Fibroblast of skin of right biceps (primary cell): ENCODE data around the gene ARL8A.
"Not testable (repeated sequence)": the region's sequence is repeated elsewhere in the genome, so short reads cannot be mapped to it uniquely, and the experiment has no call there.

Experiments
- DNase-seq: peaks from one replicate; pipeline ENCODE4 v3.0.0-alpha.2; 2013

Gene ARL8A

GRCh38 chr1:202144402-202145067 is at the start of gene ARL8A:
Gene ARL8A (minus strand): TSS chr1:202144737. CDS start chr1:202144572, 165 bp downstream.
- peak; percentile 54 for DNase-seq

- no peak for DNase-seq
Measured at GRCh38 chr1:202194328-202194648, 49.8 kb upstream of the ARL8A start.

DNA sequence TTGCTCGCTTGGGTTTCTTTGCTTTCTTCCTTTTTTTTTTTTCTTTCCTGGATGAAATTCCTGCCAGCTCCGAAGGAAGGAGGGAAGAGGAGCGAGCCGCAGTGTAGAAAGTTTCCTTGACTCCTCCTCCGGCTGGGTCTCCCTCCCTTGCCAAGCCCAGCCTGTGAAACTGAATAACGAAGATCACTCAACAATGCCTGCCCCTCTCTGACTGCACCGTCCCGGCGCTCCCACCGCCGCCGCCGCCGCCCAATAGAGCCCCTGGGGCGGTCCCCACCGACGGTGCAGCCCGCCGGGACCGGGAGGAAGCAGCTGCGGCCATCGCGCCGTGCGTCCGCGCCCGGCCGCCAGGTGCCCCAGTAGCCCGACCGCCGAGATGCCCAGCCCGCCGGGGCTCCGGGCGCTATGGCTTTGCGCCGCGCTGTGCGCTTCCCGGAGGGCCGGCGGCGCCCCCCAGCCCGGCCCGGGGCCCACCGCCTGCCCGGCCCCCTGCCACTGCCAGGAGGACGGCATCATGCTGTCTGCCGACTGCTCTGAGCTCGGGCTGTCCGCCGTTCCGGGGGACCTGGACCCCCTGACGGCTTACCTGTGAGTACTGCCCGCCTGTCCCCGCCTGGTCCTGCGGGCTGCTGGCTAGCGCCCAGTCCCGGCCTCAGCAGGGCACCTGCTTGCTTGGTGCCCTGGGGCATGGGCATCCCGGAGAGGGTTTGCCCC is 49.2 kb upstream of the ARL8A start, which contains the start of gene LGR6:
Gene LGR6, plus strand, starts transcription at position 186 of the 714 bp plus-strand sequence. Its CDS starts 191 bp downstream, at position 377.
- no peak for DNase-seq

DNA sequence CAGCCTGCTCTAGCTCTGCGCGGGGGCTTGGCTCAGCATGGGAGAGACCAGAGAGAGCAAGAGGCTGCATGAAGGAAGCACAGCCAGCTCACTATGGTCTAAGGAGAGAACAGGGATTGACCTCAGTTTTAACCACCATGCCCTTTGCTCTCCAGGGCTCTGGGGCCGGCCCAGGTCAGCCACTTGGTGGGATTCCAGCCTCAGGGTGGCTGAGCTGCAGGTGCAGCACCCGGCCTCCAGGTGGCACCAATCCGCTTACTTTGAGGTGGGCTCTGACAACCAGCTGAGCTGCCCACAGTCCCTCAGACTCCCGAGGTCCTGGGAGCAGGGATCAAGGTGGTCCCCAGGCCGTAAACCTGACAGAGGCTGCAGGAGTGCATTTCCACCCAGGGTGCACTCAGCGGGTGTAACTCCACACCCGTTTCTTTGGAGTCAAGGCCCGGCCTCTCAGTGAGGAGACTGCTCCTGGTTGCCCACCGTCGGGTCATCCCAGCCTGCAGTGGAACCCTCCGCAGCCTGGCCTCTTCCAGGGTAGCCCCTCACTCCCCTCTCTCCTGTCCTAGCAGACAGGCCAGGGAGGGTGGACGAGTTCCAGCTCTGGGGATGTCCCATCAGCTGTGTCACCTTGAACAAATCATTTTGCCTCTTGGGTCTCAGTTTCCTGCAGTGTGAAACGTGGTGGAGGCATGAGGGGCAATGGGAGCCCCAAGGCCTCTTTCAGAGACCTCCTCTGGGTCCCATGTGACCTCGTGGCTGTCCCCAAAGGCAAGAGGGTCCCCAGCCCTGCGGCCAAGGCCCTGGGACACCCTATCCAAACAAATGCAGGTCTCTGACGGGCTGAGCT is 48.5 kb upstream of the ARL8A start:
- DNase-seq, result peak; percentile 36

DNA sequence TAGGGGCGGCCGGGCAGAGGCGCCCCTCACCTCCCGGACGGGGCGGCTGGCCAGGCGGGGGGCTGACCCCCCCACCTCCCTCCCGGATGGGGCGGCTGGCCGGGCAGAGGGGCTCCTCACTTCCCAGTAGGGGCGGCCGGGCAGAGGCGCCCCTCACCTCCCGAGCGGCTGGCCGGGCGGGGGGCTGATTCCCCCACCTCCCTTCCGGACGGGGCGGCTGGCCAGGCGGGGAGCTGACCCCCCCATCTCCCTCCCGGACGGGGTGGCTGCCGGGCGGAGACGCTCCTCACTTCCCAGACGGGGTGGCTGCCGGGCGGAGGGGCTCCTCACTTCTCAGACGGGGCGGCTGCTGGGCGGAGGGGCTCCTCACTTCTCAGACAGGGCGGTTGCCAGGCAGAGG is 46.9 kb upstream of the ARL8A start:
- not testable (repeated sequence) for DNase-seq

- DNase-seq, result no peak
Measured at GRCh38 chr1:202189918-202190715, 45.6 kb upstream of the ARL8A start.

DNA sequence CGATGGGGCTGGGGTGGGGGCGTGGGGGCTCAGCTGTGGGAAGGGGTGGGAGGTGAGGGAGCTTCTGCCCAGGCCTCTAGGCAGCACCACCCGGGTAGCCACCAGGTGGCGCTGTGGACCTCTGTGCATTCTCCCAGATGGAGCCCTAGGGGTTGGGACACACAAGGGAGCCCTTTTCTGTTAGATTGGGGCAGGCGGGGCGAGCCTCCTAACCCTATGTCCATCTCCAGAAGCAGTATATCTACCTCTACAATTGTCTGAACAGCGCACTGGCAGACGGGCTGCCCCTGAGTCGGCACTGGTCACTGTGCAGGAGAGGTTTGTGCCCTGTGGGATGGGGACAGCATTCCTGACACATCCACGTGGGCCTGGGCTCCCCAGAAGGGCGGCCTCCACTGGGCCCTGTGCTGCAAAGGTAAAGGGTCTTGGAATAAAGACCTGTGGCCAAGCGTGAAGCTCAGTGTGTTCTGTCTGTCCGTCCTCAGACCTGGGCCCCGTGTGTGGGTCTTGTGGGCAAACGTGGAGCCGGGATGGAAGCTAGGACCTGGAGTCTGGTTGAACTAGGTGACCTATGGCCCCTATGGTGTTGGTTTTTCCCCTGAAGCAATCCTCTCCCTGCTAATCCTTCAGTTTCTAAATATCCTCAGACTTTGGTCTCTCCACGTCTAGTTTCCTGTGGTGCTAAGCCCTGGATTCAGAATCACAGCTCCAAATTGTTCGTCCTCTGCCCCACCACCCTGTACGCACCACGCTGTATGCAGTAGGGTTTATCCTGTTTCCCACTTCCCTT is 44.7 kb upstream of the ARL8A start:
- peak; percentile 51 for DNase-seq

DNA sequence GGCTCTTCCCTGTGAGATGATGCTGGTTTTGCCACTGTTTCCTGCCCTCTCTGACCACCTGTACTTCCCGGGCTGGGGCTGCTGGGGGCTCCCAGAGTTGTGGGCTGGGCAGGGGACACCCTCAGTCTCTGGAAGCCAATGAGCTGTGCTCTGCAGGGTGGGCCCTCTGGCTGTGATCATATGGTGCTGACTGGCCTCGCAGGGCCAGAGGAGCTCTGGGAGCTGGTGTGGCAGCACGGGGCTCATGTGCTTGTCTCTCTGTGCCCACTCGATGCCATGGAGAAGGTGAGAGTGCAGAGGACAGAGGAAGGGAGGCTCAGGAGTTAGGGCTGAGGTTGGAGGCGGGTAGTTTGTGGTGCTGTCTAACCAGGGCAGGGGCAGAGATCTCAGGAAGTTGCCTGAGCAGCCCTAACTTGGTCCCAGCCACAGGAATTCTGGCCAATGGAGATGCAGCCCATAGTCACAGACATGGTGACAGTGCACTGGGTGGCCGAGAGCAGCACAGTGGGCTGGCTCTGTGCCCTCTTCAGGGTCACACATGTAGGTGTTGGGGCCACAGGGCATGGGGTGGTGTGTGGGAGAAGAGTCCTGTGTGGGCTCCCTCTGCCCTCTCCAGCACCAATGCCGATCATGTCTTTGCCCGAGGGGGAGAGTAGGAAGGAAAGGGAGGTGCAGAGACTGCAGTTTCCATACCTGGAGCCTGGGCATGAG is 43.3 kb upstream of the ARL8A start:
- DNase-seq, result no peak

DNA sequence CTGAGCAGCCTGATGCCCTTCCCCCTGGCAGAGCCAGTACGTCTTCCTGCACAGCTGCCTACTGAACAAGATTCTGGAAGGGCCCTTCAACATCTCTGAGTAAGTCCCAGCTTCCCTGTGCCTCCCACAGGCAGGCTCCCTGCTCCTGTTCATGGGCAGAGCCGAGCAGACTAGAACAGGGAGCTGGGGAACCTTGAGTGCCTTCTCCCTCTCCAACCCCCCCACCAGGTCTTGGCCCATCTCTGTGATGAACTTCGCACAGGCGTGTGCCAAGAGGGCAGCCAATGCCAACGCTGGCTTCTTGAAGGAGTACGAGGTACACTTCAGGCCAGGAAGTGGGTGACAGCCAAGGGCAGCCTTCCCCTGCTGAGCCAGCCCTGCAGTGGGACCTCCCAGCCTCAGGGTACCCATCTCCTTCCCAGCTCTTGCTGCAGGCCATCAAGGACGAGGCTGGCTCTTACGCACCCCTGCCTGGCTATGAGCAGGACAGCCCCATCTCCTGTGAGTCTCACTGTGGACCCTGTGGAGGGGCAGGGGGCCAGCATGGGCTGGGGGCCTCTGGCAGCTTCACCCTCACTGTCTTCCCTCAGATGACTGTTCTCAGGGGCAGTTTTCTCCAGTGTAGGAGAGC is 42.6 kb upstream of the ARL8A start:
- no peak for DNase-seq

DNA sequence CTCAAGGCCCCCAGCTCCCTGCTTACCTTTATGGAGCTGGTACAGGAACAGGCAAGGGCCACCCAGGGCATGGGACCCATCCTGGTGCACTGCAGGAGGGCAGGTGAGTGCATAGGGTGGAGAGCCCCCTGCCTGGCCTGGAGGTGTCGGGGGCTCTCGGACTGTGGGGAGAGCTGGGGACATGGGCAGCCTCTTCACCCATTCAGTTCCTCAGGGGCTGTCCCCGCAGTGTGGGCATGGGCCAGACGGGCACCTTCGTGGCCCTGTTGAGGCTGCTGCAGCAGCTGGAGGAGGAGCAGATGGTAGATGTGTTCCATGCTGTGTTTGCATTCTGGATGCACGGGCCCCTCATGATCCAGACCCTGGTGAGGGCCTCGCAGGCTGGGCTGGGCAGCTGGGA is 41.8 kb upstream of the ARL8A start:
- DNase-seq, result no peak

DNA sequence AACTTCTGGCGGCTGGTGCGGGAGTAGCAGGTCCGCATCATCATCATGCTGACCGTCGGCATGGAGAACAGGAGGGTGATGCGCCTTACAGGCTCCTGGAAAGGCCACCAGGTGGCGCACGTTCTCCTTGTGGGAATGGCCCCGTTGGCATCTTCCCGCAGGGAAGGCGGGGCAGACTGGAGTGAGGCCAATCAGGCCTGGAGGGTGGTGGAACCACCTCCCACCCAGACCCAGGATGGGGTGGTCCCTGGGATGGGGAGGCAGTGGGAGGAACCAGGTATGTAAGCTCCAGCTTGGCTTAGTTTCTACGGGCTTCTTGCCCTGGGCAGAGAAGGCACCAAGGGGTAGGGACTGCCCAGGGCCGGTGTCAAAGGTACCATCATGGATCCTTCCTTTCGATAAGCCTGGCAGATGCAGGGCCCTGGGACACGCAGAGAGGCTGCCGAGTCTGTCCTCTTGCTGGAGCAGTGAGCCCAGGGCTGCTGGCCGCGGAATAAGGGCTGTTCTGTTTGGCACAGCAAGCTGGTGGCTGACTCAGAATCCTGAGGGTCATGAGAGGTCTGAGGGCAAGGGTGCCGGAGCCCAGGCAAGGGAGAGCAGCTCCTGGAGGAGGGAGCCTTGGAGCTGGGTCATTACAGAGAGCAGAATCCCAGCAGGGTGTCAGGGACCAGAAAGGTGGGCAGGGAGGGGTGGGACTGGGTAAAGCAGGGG is 40.4 kb upstream of the ARL8A start:
- peak; percentile 83 for DNase-seq

DNA sequence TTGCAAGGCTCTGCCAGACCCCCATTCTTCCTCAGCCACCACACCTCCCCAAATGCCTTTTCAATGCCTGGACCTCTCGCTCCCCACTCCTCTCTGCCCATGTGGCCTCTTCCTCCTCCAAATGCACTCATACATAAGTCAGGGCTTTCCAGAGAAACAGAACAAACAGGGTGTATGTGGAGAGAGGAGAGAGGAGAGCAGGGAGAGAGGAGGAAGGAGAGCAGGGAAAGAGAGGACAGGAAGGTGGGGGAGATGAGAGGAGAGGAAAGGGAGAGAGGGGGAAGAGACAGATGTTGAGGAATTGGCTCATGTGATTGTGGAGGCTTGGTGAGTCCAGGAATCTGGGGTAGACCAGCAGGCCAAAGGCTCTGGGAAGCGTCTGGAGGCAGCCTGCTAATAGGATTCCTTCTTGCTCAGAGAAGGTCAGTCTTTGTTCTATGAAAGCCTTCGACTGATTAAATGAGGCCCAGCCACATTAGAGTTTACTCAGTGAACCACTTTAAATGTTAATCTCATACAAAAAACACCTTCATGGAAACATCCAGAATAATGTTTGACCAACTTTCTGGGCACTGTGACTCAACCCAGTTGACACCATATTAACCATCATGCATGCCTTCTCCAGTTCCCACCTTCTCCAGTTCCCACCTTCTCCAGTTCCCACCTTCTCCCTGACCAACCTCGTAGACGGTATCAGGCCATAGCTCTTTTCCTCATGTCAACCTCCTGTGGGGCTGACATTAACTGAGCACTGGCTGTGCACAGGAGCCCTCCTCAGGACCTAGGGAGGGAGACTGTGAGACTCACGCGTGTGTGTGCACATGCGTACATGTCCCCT is 37.7 kb upstream of the ARL8A start:
- no peak for DNase-seq

DNA sequence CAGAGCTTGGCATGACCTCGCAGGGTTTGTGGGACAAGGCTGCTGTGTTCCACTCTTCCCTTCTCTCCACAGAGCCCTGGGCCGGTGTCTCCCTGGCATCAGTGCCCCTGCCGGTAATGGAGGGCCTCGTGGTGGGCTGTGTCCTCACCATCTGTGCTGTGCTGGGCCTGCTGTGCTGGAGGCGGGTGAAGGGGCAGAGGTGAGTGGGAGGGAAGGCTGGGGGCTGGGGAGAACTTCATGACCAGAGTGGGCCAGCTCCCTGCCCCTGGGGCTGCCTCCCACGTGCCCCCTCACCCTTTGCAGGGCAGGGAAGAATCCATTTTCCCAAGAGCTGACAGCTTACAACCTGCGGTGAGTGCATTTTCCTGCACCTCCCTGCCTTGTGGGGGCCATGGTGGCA is 37.0 kb upstream of the ARL8A start:
- no peak for DNase-seq

- DNase-seq, result not testable (repeated sequence)
Measured at GRCh38 chr1:202180751-202181139, 36.2 kb upstream of the ARL8A start.

DNA sequence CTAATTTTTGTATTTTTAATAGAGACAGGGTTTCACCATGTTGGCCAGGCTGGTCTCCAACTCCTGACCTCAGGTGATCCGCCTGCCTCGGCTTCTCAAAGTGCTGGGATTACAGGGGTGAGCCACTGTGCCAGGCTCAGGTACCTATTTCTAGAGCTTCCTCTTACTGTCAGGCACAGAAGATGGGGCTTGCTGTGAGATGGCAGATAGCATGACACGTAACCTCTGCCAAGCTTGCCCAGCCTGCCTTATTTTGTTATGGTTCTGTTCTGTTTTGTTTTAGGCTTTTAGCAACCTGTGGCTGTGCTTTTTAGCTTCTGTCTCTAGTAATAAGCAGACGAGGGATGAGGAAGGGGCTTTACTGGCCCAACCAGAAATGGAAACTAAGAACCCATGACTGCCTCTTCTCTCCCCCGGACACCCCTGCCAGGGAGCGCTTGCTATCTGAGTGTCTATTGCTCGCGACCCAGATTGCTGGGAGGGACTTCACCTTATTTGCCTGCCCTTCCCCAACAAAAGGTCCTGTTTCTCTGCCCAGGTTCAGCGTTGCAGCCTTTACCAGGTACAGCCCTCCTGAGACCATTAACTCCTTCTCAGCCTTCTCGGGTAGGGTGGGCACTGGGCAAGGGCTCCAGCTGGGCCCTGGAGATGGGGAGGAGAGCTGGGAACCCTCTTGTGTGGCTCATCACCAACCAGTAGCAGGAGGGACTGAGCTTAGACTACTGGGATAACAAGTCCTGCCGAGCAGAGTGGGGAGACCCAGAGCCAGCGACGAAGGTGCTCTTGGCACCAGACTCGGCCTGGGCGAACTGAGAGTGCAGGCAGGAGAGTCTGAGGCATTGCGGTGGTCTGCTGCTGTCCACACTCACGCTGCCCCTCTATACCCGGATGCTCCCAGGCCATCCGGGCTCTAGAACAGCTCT is 35.6 kb upstream of the ARL8A start:
- no peak for DNase-seq

GRCh38 chr1:202176949-202177927 is 32.7 kb upstream of the ARL8A start:
- DNase-seq, result no peak

- DNase-seq, result no peak
Measured at GRCh38 chr1:202173993-202174392, 29.5 kb upstream of the ARL8A start.
